Pancreas (tissue), 10 donors: ENCODE data around the gene TNFRSF1A. TPM values are rescaled to one million over a fixed set of nuclear protein-coding genes. Genes with fewer than 3 reads are reported as not detected.

Experiments
- ATAC-seq, 4 donors: fragments of 200-7000 bp; cut with Tn5 transposase; one replicate each; pipeline versions ENCODE4 v1.8.0 to v1.9.1; 2020; ENCODE audit warnings: mild to moderate bottlenecking in 4 of 4, moderate library complexity in 4 of 4
- DNase-seq, 6 donors: peaks; one replicate each; pipeline ENCODE4 v3.0.0-alpha.2; 2020
- FAIRE-seq: peaks from 2 replicates; lab custom pipeline; 2012; peaks lifted over from hg19 to GRCh38; lab: Jason Lieb, UNC
- H3K27ac ChIP-seq, 4 donors: fragments of 200-600 bp; sonication (generic); 1 replicate in 3 of 4; 2 replicates in 1 of 4; pipeline versions ENCODE4 v1.5.0 to v1.8.0; 2020
- H3K27me3 ChIP-seq, 4 donors: fragments of 200-600 bp; one replicate each; pipeline ENCODE4 v1.8.0; 2021
- H3K36me3 ChIP-seq, 3 donors: fragments of 200-600 bp; sonication (generic) in 1 of 3; one replicate each; pipeline versions ENCODE4 v1.5.0 to v1.8.0; 2020 to 2021
- H3K4me1 ChIP-seq, 3 donors: fragments of 200-600 bp; one replicate each; pipeline ENCODE4 v1.8.0; 2021
- H3K4me3 ChIP-seq, 4 donors: fragments of 200-600 bp; sonication (generic) in 2 of 4; one replicate each; pipeline versions ENCODE4 v1.5.0 to v1.8.0; 2020 to 2021
- H3K9me3 ChIP-seq, 4 donors: fragments of 200-600 bp; one replicate each; pipeline ENCODE4 v1.8.0; 2021
- CTCF ChIP-seq, 4 donors: fragments of 200-600 bp; sonication (generic) in 3 of 4; IDR thresholded peaks; one replicate each; pipeline versions ENCODE4 v1.5.0 to v1.8.0; 2021; ENCODE audit warnings: antibody characterized with exemption in 4 of 4
- WGBS, 2 donors: extraction: QIAGEN DNeasy Blood & Tissue Kit; methylation state at CpG; one replicate each; pipeline ENCODE4 v1.1.7; 2013; 5-methylcytosine and 5-hydroxymethylcytosine counted together
- intact Hi-C, 3 donors: fragments of 100-400 bp; cut with DNase I; formaldehyde crosslinking; loops; one replicate each; pipeline versions ENCODE4 v1.11.1 to v1.14.2; 2022
- polyA plus RNA-seq, 2 donors: library from polyadenylated mRNA; stranded (reverse); fragments of 200-250 nt; gene quantifications; one replicate each; pipeline ENCODE4 v1.2.3, GENCODE V29; 2013
- total RNA-seq, 6 donors: library from RNA; stranded (reverse); fragmentation: NEBNext Ultra II Directional in 4 of 6; extraction: Animal tissue kit (Norgen Biotek cat#: 25700) in 4 of 6; gene quantifications; one replicate each; pipeline versions ENCODE4 v1.2.1 to v1.2.4, GENCODE V29; 2021 to 2023
- donor health status: healthy with polysubstance abuse.
- donor health status: DM: no; HTN: no; CAD: no; lungs with moderate emphysema.
- donor health status: DM: no; HTN: no; CAD: no.
- donor health status: control.
- donor health status: control.
- donor health status: Bipolar disorder and iron deficiency.
- donor health status: DM: yes; HTN: yes; CAD: no.
- donor health status: DM: no; HTN: no; CAD: no.
- donor health status: DM: no; HTN: no; CAD: no.
- donor health status: DM: yes; HTN: yes; CAD: no.

Gene TNFRSF1A
- total and polyA plus RNA-seq, 8 donors = 23.5 to 68.1 (median 36.6) TPM

GRCh38 chr12:6323995-6324711 is 17.7 kb downstream of the TNFRSF1A start:
- 63 to 64% methylated on average over 18 to 19 of the region's 19 CpGs for WGBS, 2 donors
- no peaks in the 10 kb centered on the region for H3K27me3 ChIP-seq
- H3K9me3 ChIP-seq = no peaks in the 10 kb centered on the region
- no peak overlapping the region for H3K4me3 ChIP-seq
- peaks cover 0 to 41% (median 0%) of the 10 kb centered on the region in 3 donors for H3K4me1 ChIP-seq
- FAIRE-seq (no peak), DNase-seq (peak in 1 of 6 donors; percentile 6), ATAC-seq (no peak)
- intact Hi-C loops = loop anchor here in 1 of 3 donors (10.0 kb wide), 1 partner anchor 131 kb away; the partner anchor contains the start of gene TAPBPL
- peak overlapping the region in 3 of 4 donors; percentile 1 to 68 (median 66) for H3K27ac ChIP-seq
- H3K36me3 ChIP-seq = peaks cover 7 to 13% (median 11%) of the 10 kb centered on the region in 3 donors
- TF ChIP-seq CTCF (IDR thresholded peaks at IDR 0.05) = no peak

GRCh38 chr12:6323340-6323994 is 18.4 kb downstream of the TNFRSF1A start:
- peak overlapping the region in 3 of 4 donors; percentile 1 to 68 (median 66) for H3K27ac ChIP-seq
- intact Hi-C loops = loop anchor here in 1 of 3 donors (10.0 kb wide), 1 partner anchor 131 kb away; the partner anchor contains the start of gene TAPBPL
- 48% methylated on average over 14 of the region's 14 CpGs for WGBS, 2 donors
- no peaks in the 10 kb centered on the region for H3K27me3 ChIP-seq
- TF ChIP-seq CTCF (IDR thresholded peaks at IDR 0.05) = peak in 3 of 4 donors; percentile 16 to 48 (median 20)
- FAIRE-seq (peak; percentile 45), ATAC-seq (peak; percentile 53 to 80 (median 75)), DNase-seq (peak in 2 of 6 donors; percentile 52 to 61)
- peaks cover 0 to 41% (median 0%) of the 10 kb centered on the region in 3 donors for H3K4me1 ChIP-seq
- peaks cover 0 to 13% (median 4%) of the 10 kb centered on the region in 3 donors for H3K36me3 ChIP-seq
- no peaks in the 10 kb centered on the region for H3K9me3 ChIP-seq
- H3K4me3 ChIP-seq = no peak overlapping the region

GRCh38 chr12:6322969-6323339 is 18.9 kb downstream of the TNFRSF1A start:
- Histone ChIP-seq H3K27ac (peak overlapping the region in 2 of 4 donors; percentile 66 to 68), H3K9me3 (no peaks in the 10 kb centered on the region), H3K36me3 (peaks cover 0 to 9% (median 0%) of the 10 kb centered on the region in 3 donors), H3K4me3 (no peak overlapping the region), H3K4me1 (peaks cover 0 to 41% (median 0%) of the 10 kb centered on the region in 3 donors), H3K27me3 (no peaks in the 10 kb centered on the region)
- DNase-seq (no peak), FAIRE-seq (no peak), ATAC-seq (peak in 1 of 4 donors; percentile 17)
- TF ChIP-seq CTCF (IDR thresholded peaks at IDR 0.05) = no peak
- intact Hi-C loops = loop anchor here in 1 of 3 donors (10.0 kb wide), 1 partner anchor 132 kb away; the partner anchor contains the start of gene TAPBPL
- 51 to 56% methylated on average over 2 of the region's 2 CpGs for WGBS, 2 donors

GRCh38 chr12:6322352-6322751 is 19.5 kb downstream of the TNFRSF1A start:
- intact Hi-C loops = loop anchor here in 1 of 3 donors (10.0 kb wide), 1 partner anchor 132 kb away; the partner anchor contains the start of gene TAPBPL
- H3K27ac ChIP-seq = peak overlapping the region in 2 of 4 donors; percentile 66 to 68
- no peaks in the 10 kb centered on the region for H3K27me3 ChIP-seq
- TF ChIP-seq CTCF (IDR thresholded peaks at IDR 0.05) = no peak
- peaks cover 0 to 8% (median 0%) of the 10 kb centered on the region in 3 donors for H3K36me3 ChIP-seq
- FAIRE-seq = no peak
- ATAC-seq = peak in 1 of 4 donors; percentile 2
- peaks cover 0 to 41% (median 0%) of the 10 kb centered on the region in 3 donors for H3K4me1 ChIP-seq
- DNase-seq = no peak
- H3K4me3 ChIP-seq = no peak overlapping the region
- no peaks in the 10 kb centered on the region for H3K9me3 ChIP-seq
- 87 to 89% methylated on average over 4 of the region's 4 CpGs for WGBS, 2 donors
